ENCODE measurements around the gene ICAM5.
A peak's percentile ranks its signal among the peaks of the same experiment; 100 is the strongest.
"Not testable (repeated sequence)": the region's sequence is repeated elsewhere in the genome, so short reads cannot be mapped to it uniquely, and the experiment has no call there.

ICAM5 gene

DNA sequence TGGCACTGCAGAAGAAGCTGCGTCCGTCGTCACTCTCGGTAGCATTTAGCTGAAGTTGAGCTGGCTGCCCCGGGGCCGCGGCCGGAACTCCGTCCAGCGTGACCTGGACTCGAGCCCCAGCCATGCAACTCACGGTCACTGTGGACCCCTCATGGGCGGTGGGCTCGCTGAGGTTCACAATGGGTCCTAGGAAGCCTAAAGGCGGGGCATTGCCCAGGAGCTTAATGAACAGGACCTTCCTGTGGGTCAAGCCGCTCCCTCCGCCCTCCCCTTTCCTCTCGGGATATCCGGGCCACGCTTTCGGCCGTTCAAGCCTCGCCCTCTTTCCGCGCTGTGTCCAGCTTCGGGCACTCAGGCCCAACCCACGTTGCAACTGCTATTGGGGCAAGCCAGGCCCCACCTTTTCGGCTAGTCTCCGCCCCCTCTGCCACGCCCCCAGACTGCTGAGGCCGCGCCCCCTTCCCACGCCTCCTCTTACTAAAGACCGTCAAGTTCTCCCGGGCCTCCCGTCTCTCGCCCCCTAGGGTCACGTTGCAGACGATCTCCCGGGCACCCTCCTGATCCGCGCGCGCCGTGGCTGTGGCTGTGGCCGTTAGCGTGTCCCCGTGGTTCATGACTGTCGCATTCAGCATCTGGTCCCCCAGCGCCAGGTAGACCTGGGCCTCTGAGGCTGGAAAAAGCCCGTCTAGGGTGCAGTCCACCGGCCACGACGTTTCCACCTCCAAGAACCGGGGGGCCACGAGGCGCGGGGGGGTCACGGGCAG is 45.0 kb downstream of the ICAM5 start:
- 7 to 8% methylated on average over 59 of the region's 59 CpGs for WGBS, 2 experiments
- H3K4me3 ChIP-seq (ENCODE audit: insufficient read depth, low read depth, low read length): peak overlapping the region; percentile 63
- H3K36me3 ChIP-seq (ENCODE audit: control insufficient read depth, insufficient read depth, low read length): peaks cover 5% of the 10 kb centered on the region
- H3K27me3 ChIP-seq (ENCODE audit: control insufficient read depth, insufficient read depth, low read length, poor library complexity, severe bottlenecking): peaks cover 19% of the 10 kb centered on the region
- H3K27ac ChIP-seq (ENCODE audit: insufficient read depth, low read depth, low read length, poor library complexity, severe bottlenecking): no peak overlapping the region
- H3K4me1 ChIP-seq (ENCODE audit: control insufficient read depth, insufficient read depth, low read length): peaks cover 17% of the 10 kb centered on the region
- no peaks in the 10 kb centered on the region for H3K9me3 ChIP-seq (ENCODE audit: control insufficient read depth, low read length)

DNA sequence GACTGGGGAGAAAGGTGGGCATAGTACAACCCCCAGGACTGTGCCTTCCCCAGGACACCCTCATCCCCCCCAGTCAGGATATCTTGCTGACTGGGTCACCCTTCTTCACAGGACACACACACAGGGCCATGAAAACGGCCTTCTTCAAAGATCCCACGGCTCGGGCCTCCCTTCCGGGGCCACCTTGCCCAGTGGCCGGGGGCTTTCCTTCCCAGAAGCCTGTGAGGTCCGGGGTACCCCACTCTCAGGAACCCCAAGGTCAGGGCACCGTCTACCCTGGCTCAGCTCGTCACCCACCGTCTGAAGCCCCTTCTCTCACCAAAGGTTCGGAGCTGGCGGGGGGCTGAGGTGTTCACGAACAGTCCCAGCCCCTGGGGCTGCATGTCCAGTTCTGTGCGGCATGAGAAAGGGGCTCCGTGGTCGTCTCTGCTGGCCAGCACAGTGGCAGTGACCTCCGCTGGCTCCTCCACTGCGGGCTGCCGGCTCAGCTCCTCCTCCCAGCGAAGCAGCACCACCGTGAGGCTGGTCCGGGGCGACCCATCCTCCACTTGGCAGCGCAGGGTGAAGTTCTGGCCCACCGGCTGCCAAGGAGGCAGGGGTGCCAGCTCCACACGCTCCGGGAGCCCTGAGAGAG is 45.7 kb downstream of the ICAM5 start:
- Histone ChIP-seq H3K4me3 (ENCODE audit: insufficient read depth, low read depth, low read length) (no peak overlapping the region), H3K4me1 (ENCODE audit: control insufficient read depth, insufficient read depth, low read length) (peaks cover 17% of the 10 kb centered on the region), H3K27me3 (ENCODE audit: control insufficient read depth, insufficient read depth, low read length, poor library complexity, severe bottlenecking) (peaks cover 19% of the 10 kb centered on the region), H3K36me3 (ENCODE audit: control insufficient read depth, insufficient read depth, low read length) (no peaks in the 10 kb centered on the region), H3K9me3 (ENCODE audit: control insufficient read depth, low read length) (no peaks in the 10 kb centered on the region), H3K27ac (ENCODE audit: insufficient read depth, low read depth, low read length, poor library complexity, severe bottlenecking) (no peak overlapping the region)
- 70 to 72% methylated on average over 26 of the region's 26 CpGs for WGBS, 2 experiments

DNA sequence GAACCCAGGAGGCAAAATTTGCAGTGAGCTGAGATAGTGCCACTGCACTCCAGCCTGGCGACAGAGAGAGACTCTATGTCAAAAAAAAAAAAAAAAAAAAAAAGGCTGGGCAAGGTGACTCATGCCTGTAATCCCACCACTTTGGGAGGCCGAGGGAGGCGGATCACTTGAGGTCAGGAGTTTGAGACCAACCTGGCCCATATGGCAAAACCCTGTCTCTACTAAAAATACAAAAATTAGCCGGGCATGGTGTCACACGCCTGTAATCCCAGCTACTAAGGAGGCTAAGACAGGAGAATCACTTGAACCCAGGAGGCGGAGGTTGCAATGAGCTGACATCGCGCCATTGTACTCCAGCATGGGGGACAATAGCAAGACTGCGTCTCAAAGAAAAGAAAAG is 47.0 kb downstream of the ICAM5 start:
- not testable (repeated sequence) for H3K27ac ChIP-seq (ENCODE audit: insufficient read depth, low read depth, low read length, poor library complexity, severe bottlenecking); H3K4me3 ChIP-seq (ENCODE audit: insufficient read depth, low read depth, low read length); H3K36me3 ChIP-seq (ENCODE audit: control insufficient read depth, insufficient read depth, low read length); H3K9me3 ChIP-seq (ENCODE audit: control insufficient read depth, low read length)
- 90 to 95% methylated on average over 9 of the region's 9 CpGs for WGBS, 2 experiments
- H3K27me3 ChIP-seq (ENCODE audit: control insufficient read depth, insufficient read depth, low read length, poor library complexity, severe bottlenecking): peaks cover 19% of the 10 kb centered on the region
- peaks cover 16% of the 10 kb centered on the region for H3K4me1 ChIP-seq (ENCODE audit: control insufficient read depth, insufficient read depth, low read length)

DNA sequence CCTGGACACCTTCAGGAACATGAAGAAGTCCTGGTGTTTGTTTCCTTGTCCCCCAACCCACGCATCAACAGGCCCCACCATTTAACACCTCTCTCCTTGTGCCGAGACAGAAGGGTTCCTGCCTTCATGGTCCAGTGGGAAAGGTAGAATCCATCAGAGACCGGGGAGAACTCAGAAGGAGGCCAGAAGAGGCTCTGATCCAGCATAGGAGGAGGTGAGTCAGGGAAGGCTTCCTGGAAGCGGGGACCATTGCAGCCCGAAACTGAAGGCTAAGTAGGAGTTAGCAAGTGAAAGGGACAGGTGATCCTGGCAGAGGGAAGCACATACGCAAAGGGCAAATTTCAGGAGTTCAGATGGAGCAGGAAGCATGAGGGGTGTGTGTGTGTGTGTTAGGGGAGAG is 49.2 kb downstream of the ICAM5 start:
- peaks cover 17% of the 10 kb centered on the region for H3K27me3 ChIP-seq (ENCODE audit: control insufficient read depth, insufficient read depth, low read length, poor library complexity, severe bottlenecking)
- peaks cover 6% of the 10 kb centered on the region for H3K4me1 ChIP-seq (ENCODE audit: control insufficient read depth, insufficient read depth, low read length)
- H3K4me3 ChIP-seq (ENCODE audit: insufficient read depth, low read depth, low read length): no peak overlapping the region
- WGBS, 2 experiments: 84 to 85% methylated on average over 6 of the region's 6 CpGs
- H3K36me3 ChIP-seq (ENCODE audit: control insufficient read depth, insufficient read depth, low read length): no peaks in the 10 kb centered on the region
- H3K27ac ChIP-seq (ENCODE audit: insufficient read depth, low read depth, low read length, poor library complexity, severe bottlenecking): no peak overlapping the region
- no peaks in the 10 kb centered on the region for H3K9me3 ChIP-seq (ENCODE audit: control insufficient read depth, low read length)

DNA sequence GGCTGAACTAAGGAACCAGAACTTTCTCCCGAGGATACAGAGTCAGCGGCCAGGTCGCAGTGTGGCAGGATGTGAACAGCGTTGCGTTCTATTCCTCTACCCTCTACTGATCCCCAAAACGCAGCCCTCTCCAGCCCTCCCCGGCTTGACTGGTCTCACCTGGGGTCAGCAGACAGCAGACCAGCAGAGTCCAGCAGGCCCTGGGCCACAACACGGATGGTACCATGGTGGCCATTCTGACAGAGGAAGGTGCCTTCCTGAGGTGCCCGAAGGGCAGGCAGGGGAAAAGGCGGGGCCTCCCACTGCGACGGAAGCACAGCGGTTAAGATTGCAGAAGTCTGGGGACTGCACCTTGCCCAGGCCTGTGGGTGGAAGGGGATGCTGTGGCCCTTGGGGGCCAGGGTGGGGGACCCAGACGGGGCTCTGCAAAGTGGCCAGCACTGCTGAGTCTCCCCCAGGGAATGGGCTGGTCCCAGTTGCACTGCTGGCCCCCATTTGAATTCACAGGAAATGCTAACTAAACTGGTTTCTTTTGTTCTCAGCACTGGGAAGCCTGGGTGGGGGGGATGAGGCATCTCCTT is 49.7 kb downstream of the ICAM5 start, which contains the start of gene ICAM3:
Gene ICAM3, minus strand, starts transcription at position 245 of the 581 bp plus-strand sequence. Its CDS starts 10 bp downstream, at position 235.
- Histone ChIP-seq H3K27me3 (ENCODE audit: control insufficient read depth, insufficient read depth, low read length, poor library complexity, severe bottlenecking) (peaks cover 12% of the 10 kb centered on the region), H3K27ac (ENCODE audit: insufficient read depth, low read depth, low read length, poor library complexity, severe bottlenecking) (no peak within 1 kb of the TSS), H3K36me3 (ENCODE audit: control insufficient read depth, insufficient read depth, low read length) (no peaks in the 10 kb centered on the region), H3K4me1 (ENCODE audit: control insufficient read depth, insufficient read depth, low read length) (peaks cover under 1% of the 10 kb centered on the region), H3K4me3 (ENCODE audit: insufficient read depth, low read depth, low read length) (no peak within 1 kb of the TSS), H3K9me3 (ENCODE audit: control insufficient read depth, low read length) (no peaks in the 10 kb centered on the region)
- 72% methylated on average over 14 of the region's 14 CpGs for WGBS, 2 experiments

DNA sequence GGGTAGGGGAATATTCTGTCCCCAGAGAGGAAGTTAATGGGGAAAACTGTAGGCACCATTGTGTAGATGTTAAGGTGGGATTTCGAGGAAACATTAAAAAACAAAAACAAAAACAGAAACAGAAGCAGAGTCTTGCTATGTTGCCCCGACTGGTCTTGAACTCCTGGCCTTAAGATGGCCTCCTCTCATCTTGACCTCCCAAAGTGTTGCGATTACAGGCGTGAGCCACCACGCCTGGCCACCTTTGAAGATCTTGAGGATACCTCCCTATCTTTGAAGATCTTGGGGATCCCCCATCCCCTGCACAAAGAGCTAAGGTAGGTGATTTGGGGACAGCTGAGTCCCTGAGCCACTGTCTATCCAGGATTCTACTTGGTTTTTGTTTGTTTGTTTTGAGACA is 50.2 kb downstream of the ICAM5 start:
- Histone ChIP-seq H3K9me3 (ENCODE audit: control insufficient read depth, low read length) (no peaks in the 10 kb centered on the region), H3K4me3 (ENCODE audit: insufficient read depth, low read depth, low read length) (no peak overlapping the region)
- WGBS, 2 experiments: 93 to 98% methylated on average over 5 of the region's 5 CpGs

DNA sequence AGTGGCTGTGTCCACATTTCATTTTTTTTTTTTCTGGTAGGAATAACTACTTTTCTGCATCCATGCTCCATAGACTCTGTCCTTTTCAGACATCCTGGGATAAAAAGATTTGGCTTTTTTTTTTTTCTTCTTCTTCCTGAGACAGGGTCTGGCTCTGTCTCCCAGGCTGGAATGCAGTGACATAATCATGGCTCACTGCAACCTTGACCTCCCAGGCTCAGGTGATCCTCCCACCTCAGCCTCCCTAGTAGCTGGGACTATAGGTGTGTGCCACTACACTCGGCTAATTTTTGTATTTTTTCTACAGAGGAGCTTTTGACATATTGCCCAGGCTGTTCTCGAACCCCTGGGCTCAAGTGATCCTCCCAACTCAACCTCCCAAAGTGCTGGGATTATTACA is 53.7 kb downstream of the ICAM5 start:
- Histone ChIP-seq H3K27me3 (ENCODE audit: control insufficient read depth, insufficient read depth, low read length, poor library complexity, severe bottlenecking) (no peaks in the 10 kb centered on the region), H3K36me3 (ENCODE audit: control insufficient read depth, insufficient read depth, low read length) (no peaks in the 10 kb centered on the region), H3K4me1 (ENCODE audit: control insufficient read depth, insufficient read depth, low read length) (no peaks in the 10 kb centered on the region), H3K9me3 (ENCODE audit: control insufficient read depth, low read length) (no peaks in the 10 kb centered on the region), H3K27ac (ENCODE audit: insufficient read depth, low read depth, low read length, poor library complexity, severe bottlenecking) (no peak overlapping the region), H3K4me3 (ENCODE audit: insufficient read depth, low read depth, low read length) (no peak overlapping the region)
- WGBS, 2 experiments: 82 to 90% methylated on average over 2 of the region's 2 CpGs

More for the DNA sequence above, 50.2 kb downstream of the ICAM5 start:
- no peak overlapping the region for H3K27ac ChIP-seq (ENCODE audit: insufficient read depth, low read depth, low read length, poor library complexity, severe bottlenecking)
- H3K27me3 ChIP-seq (ENCODE audit: control insufficient read depth, insufficient read depth, low read length, poor library complexity, severe bottlenecking): peaks cover 9% of the 10 kb centered on the region
- H3K36me3 ChIP-seq (ENCODE audit: control insufficient read depth, insufficient read depth, low read length): no peaks in the 10 kb centered on the region
- no peaks in the 10 kb centered on the region for H3K4me1 ChIP-seq (ENCODE audit: control insufficient read depth, insufficient read depth, low read length)

DNA sequence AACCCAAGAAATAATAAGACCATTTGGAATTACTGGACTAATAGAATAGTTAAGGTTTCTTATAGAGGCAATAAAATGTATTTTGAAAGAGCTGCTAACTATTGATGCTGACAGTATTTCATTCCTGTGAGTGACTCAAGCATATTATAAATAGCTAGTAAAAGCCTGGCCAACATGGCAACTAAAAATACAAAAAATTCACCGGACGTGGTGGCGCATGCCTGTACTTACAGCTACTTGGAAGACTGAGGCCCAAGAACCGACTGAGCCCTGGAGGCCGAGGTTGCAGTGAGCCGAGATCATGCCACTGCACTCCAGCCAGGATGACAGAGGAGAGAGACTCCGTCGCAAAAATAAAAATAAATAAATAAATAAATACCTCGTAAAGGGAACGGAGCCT is 55.0 kb downstream of the ICAM5 start:
- Histone ChIP-seq H3K4me1 (ENCODE audit: control insufficient read depth, insufficient read depth, low read length) (no peaks in the 10 kb centered on the region), H3K9me3 (ENCODE audit: control insufficient read depth, low read length) (no peaks in the 10 kb centered on the region), H3K36me3 (ENCODE audit: control insufficient read depth, insufficient read depth, low read length) (no peaks in the 10 kb centered on the region), H3K4me3 (ENCODE audit: insufficient read depth, low read depth, low read length) (no peak overlapping the region), H3K27ac (ENCODE audit: insufficient read depth, low read depth, low read length, poor library complexity, severe bottlenecking) (no peak overlapping the region), H3K27me3 (ENCODE audit: control insufficient read depth, insufficient read depth, low read length, poor library complexity, severe bottlenecking) (no peaks in the 10 kb centered on the region)
- 94 to 96% methylated on average over 8 to 10 of the region's 10 CpGs for WGBS, 2 experiments

Measured in ectodermal cell (in vitro differentiated cells).